ENCODE data around the gene PSME3IP1. TPM values are rescaled to one million over a fixed set of nuclear protein-coding genes. Genes with fewer than 3 reads are reported as not detected.

PSME3IP1 gene
- total RNA-seq, 1 experiment from 2014 or later, result 103 TPM

GRCh38 chr16:57133886-57134285 lies 52.0 kb downstream of the PSME3IP1 start:
- no peak overlapping the region for H3K4ac ChIP-seq (ENCODE audit: low read depth, low read length)
- H3K23ac ChIP-seq (ENCODE audit: insufficient read length, low read depth, low read length), result no peak overlapping the region
- no peak overlapping the region for H3K14ac ChIP-seq (ENCODE audit: insufficient read depth, low read length)
- H3K9me3 ChIP-seq (ENCODE audit: control insufficient read depth, low read depth, low read length), result no peaks in the 10 kb centered on the region
- no peaks in the 10 kb centered on the region for H3K23me2 ChIP-seq (ENCODE audit: insufficient read length, low read depth, low read length, poor library complexity, severe bottlenecking)
- no peak overlapping the region for H2BK12ac ChIP-seq (ENCODE audit: insufficient read length, low read depth, low read length)
- H2AFZ ChIP-seq (ENCODE audit: low read length), result no peak overlapping the region
- Mint-ChIP-seq H3K36me3 (ENCODE audit: insufficient read depth in 1 of 3, low read depth in 3 of 3) (no peaks in the 10 kb centered on the region), H3K4me1 (peaks cover 5 to 21% of the 10 kb centered on the region in 2 experiments), H3K4me3 (no peak overlapping the region), H3K27me3 (ENCODE audit: low read depth) (no peaks in the 10 kb centered on the region), H3K27ac (no peak overlapping the region; a peak in 1 of 7 replicates), H3K9me3 (no peaks in the 10 kb centered on the region)
- H2BK15ac ChIP-seq (ENCODE audit: low read depth, low read length), result no peak overlapping the region
- no peak overlapping the region for H3K27ac ChIP-seq (ENCODE audit: insufficient read length, low read depth, low read length)
- no peak overlapping the region for H4K5ac ChIP-seq (ENCODE audit: insufficient read length, low read depth, low read length)
- no CpG with 5 or more reads among the region's 10 CpGs for WGBS (ENCODE audit: extremely low coverage, insufficient read length, low lambda C conversion rate)
- no peak overlapping the region for H3K9ac ChIP-seq (ENCODE audit: extremely low read depth, insufficient read length, low read length)
- no peak overlapping the region for H2BK5ac ChIP-seq (ENCODE audit: insufficient read length, low read length)
- no peaks in the 10 kb centered on the region for H3K79me2 ChIP-seq (ENCODE audit: insufficient read depth, low read length)
- no peak overlapping the region for H3T11ph ChIP-seq (ENCODE audit: low read length)
- no peak overlapping the region for H3K56ac ChIP-seq (ENCODE audit: insufficient read length, low read depth, low read length)
- no peak overlapping the region for H2BK20ac ChIP-seq (ENCODE audit: low read depth, low read length, poor library complexity, severe bottlenecking)
- H3K18ac ChIP-seq (ENCODE audit: insufficient read length, low read depth, low read length), result no peak overlapping the region
- H2BK120ac ChIP-seq (ENCODE audit: low read depth, low read length, poor library complexity, severe bottlenecking), result no peak overlapping the region
- no peak for DNase-seq
- no peak overlapping the region for H2AK5ac ChIP-seq (ENCODE audit: insufficient read length, low read length)
- H3K79me1 ChIP-seq (ENCODE audit: insufficient read depth, low read depth, low read length, poor library complexity, severe bottlenecking), result no peaks in the 10 kb centered on the region
- H4K8ac ChIP-seq (replicated peaks; ENCODE audit: insufficient read length, low read depth, low read length), result no peak overlapping the region
- H3K27me3 ChIP-seq (ENCODE audit: insufficient read depth, low read length), result no peaks in the 10 kb centered on the region
- no peaks in the 10 kb centered on the region for H3K4me1 ChIP-seq (ENCODE audit: insufficient read depth, low read length)
- no peak for TF ChIP-seq CTCF (conservative IDR thresholded peaks at IDR 0.05)
- H4K20me1 ChIP-seq (ENCODE audit: control insufficient read depth, insufficient read depth, insufficient read length), result no peaks in the 10 kb centered on the region
- H3K4me2 ChIP-seq (ENCODE audit: insufficient read depth, insufficient read length, low read length), result no peak overlapping the region
- no peak overlapping the region for H4K91ac ChIP-seq (ENCODE audit: insufficient read length, low read depth, low read length)

All from H9 (cell line).